T-cell (primary cell): ENCODE results near the gene NEU4. TPM values are rescaled to one million over a fixed set of nuclear protein-coding genes. Genes with fewer than 3 reads are reported as not detected.

Experiments used
- ATAC-seq, 4 experiments: fragments of 200-7000 bp in 3 of 4; fragments of 150-1000 bp in 1 of 4; cut with Tn5 transposase; replicated peaks in 1 of 4; 1 replicate in 3 of 4; 2 replicates in 1 of 4; pipeline ENCODE4 v1.10.0; 2021; ENCODE audit warnings: moderate library complexity in 3 of 4, mild to moderate bottlenecking in 2 of 4, moderate number of reproducible peaks in 1 of 4
- CTCF ChIA-PET, 2 donors: fragments of 300-600 bp; sonication (Branson Sonifier 250); formaldehyde crosslinking; loops; one replicate each; lab custom pipeline; 2022; ENCODE audit warnings: antibody characterized with exemption in 2 of 2; lab: Charles Lee
- POLR2A ChIA-PET, 2 donors: fragments of 300-600 bp; sonication (Branson Sonifier 250); formaldehyde crosslinking; loops; one replicate each; lab custom pipeline; 2022; ENCODE audit warnings: antibody characterized with exemption in 2 of 2; lab: Charles Lee
- DNase-seq, 35 experiments: peaks; one replicate each; pipeline versions ENCODE4 v3.0.0 to v3.0.0-alpha.2; 2013 to 2023
- H3K27ac ChIP-seq: one replicate; pipeline ENCODE4 v1.5.1; 2013; ENCODE audit warnings: low read length
- H3K27me3 ChIP-seq, 2 experiments: replicated peaks in 1 of 2; 1 replicate in 1 of 2; 2 replicates in 1 of 2; pipeline versions ENCODE4 v1.6.1 to v1.7.0; 2013; ENCODE audit warnings: low read length in 1 of 2, mixed read lengths in 1 of 2; ENCODE audit not compliant: control insufficient read depth in 2 of 2, insufficient read depth in 2 of 2; ENCODE audit errors: extremely low read depth in 1 of 2
- H3K36me3 ChIP-seq, 2 donors: 1 replicate in 1 of 2; 2 replicates in 1 of 2; pipeline versions ENCODE4 v1.6.1 to v1.7.0; 2013; ENCODE audit warnings: low read length in 1 of 2; ENCODE audit not compliant: control insufficient read depth in 2 of 2, insufficient read depth in 1 of 2; ENCODE audit errors: extremely low read depth in 1 of 2
- H3K4me1 ChIP-seq, 2 experiments: 1 replicate in 1 of 2; 2 replicates in 1 of 2; pipeline versions ENCODE4 v1.6.1 to v1.7.0; 2013; ENCODE audit warnings: low read length in 2 of 2, mixed read lengths in 1 of 2; ENCODE audit not compliant: insufficient read depth in 2 of 2, control insufficient read depth in 1 of 2; ENCODE audit errors: extremely low read depth in 1 of 2
- H3K4me3 ChIP-seq, 2 donors: 1 replicate in 1 of 2; 2 replicates in 1 of 2; pipeline versions ENCODE4 v1.5.1 to v1.7.0; 2013; ENCODE audit warnings: mild to moderate bottlenecking in 2 of 2, low read length in 1 of 2, moderate library complexity in 1 of 2; ENCODE audit not compliant: control insufficient read depth in 1 of 2; ENCODE audit errors: extremely low read depth in 1 of 2
- H3K9me3 ChIP-seq: 2 replicates; pipeline ENCODE4 v1.7.0; 2013
- H3K27ac Mint-ChIP-seq, 2 donors: one replicate each; pipeline ENCODE4 v1.8.0; 2020 to 2021; ENCODE audit warnings: mild to moderate bottlenecking in 2 of 2, mixed read lengths in 2 of 2
- H3K27me3 Mint-ChIP-seq, 2 donors: one replicate each; pipeline ENCODE4 v1.8.0; 2021 to 2022; ENCODE audit warnings: mixed read lengths in 2 of 2
- H3K36me3 Mint-ChIP-seq: one replicate; pipeline ENCODE4 v1.8.0; 2021; ENCODE audit warnings: mixed read lengths
- H3K4me1 Mint-ChIP-seq, 3 donors: one replicate each; pipeline ENCODE4 v1.8.0; 2020 to 2022; ENCODE audit warnings: mixed read lengths in 3 of 3, mild to moderate bottlenecking in 1 of 3
- H3K4me3 Mint-ChIP-seq, 3 donors: one replicate each; pipeline ENCODE4 v1.8.0; 2020 to 2022; ENCODE audit warnings: mild to moderate bottlenecking in 3 of 3, mixed read lengths in 3 of 3, moderate library complexity in 3 of 3
- H3K9me3 Mint-ChIP-seq, 3 donors: one replicate each; pipeline ENCODE4 v1.8.0; 2020 to 2022; ENCODE audit warnings: mixed read lengths in 3 of 3
- WGBS: methylation state at CpG from one replicate; pipeline ENCODE4 v1.1.5; 2013; ENCODE audit warnings: missing lambda C conversion rate; ENCODE audit not compliant: insufficient coverage; 5-methylcytosine and 5-hydroxymethylcytosine counted together
- total RNA-seq, 35 experiments: library from RNA in 6 of 35; stranded (reverse) in 6 of 35; fragments of 120-200 nt in 1 of 35; gene quantifications; one replicate each; pipeline versions ENCODE4 v1.2.1 to v1.2.4 and lab custom pipeline; 2013 to 2026

The NEU4 gene
- total RNA-seq, 5 donors from 2014 or later (not counting 1 experiment from before 2014, with no cell fraction given), result 0.26 to 1.6 (median 1.4) TPM; not detected in 2

DNA sequence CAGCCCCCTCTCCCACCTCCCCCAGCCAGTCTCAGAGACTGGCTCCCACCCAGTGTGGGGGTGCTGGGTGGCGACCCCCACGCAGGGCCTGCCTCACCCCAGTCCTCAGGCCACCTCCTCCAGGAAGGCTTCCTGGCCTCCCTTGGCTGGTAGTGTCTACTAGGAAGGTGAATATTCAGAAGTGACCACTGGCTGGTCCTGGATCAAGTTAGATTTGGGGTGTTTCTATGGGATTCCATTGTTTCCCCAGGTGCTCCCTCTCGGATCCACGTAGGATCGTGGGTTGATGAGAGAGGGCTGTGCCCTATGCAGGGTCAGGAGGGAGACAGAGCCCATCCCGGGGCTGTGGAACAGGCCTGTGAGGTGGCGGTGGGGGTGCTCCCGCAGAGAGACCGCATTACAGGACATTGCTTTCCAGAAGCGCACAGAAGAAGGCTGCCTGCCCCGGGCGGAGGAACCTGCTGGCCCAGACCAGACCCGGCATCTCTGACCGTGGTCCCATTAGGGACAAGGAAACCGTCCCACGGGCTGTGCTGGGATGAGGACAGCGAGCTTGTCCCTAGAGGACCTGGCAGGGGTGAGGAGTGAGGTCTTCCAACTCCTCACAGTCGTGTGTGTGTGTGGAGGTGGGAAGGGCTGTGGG, 46.4 kb downstream of the NEU4 start:
- H3K27me3 Mint-ChIP-seq, result no peaks in the 10 kb centered on the region
- peaks cover 5 to 71% of the 10 kb centered on the region in 2 experiments for H3K4me1 ChIP-seq
- H3K4me3 Mint-ChIP-seq, result no peak overlapping the region
- H3K27me3 ChIP-seq, result peaks cover 0 to 3% of the 10 kb centered on the region in 2 experiments
- H3K9me3 ChIP-seq, result no peaks in the 10 kb centered on the region
- no peak overlapping the region for H3K4me3 ChIP-seq
- H3K9me3 Mint-ChIP-seq, result no peaks in the 10 kb centered on the region
- no peak for DNase-seq
- CTCF ChIA-PET, result no interaction called here
- no peaks in the 10 kb centered on the region for H3K36me3 Mint-ChIP-seq
- H3K36me3 ChIP-seq, result peaks cover 0 to 5% of the 10 kb centered on the region in 2 donors
- H3K27ac Mint-ChIP-seq, result no peak overlapping the region
- peaks cover 17 to 31% (median 21%) of the 10 kb centered on the region in 3 donors for H3K4me1 Mint-ChIP-seq
- POLR2A ChIA-PET, result interaction anchor here in 1 of 2 donors (0.6 kb wide), 1 partner anchor 141 kb away, joined by 3 read pairs; no protein-coding TSS in a partner anchor
- no peak for ATAC-seq
- H3K27ac ChIP-seq, result peak overlapping the region; percentile 7
- WGBS, result 81% methylated on average over 12 of the region's 18 CpGs

- Histone ChIP-seq H3K27ac (no peak overlapping the region), H3K27me3 (peaks cover 0 to 5% of the 10 kb centered on the region in 2 experiments), H3K4me1 (peaks cover 5 to 77% of the 10 kb centered on the region in 2 experiments), H3K9me3 (no peaks in the 10 kb centered on the region), H3K36me3 (peaks cover 0 to 2% of the 10 kb centered on the region in 2 donors), H3K4me3 (no peak overlapping the region)
- Mint-ChIP-seq H3K4me3 (peak overlapping the region; percentile 49 to 53 (median 50)), H3K9me3 (no peaks in the 10 kb centered on the region), H3K36me3 (no peaks in the 10 kb centered on the region), H3K4me1 (peaks cover 19 to 36% (median 27%) of the 10 kb centered on the region in 3 donors), H3K27me3 (peaks cover 0 to under 1% of the 10 kb centered on the region in 2 donors), H3K27ac (peak overlapping the region in 1 of 2 donors; percentile 12)
- WGBS, result 86% methylated on average over 12 of the region's 20 CpGs
- ChIA-PET CTCF (no interaction called here), POLR2A (no interaction called here)
- no peak for DNase-seq
- no peak for ATAC-seq
Observed at GRCh38 chr2:241855888-241856422, 47.0 kb downstream of the NEU4 start.

DNA sequence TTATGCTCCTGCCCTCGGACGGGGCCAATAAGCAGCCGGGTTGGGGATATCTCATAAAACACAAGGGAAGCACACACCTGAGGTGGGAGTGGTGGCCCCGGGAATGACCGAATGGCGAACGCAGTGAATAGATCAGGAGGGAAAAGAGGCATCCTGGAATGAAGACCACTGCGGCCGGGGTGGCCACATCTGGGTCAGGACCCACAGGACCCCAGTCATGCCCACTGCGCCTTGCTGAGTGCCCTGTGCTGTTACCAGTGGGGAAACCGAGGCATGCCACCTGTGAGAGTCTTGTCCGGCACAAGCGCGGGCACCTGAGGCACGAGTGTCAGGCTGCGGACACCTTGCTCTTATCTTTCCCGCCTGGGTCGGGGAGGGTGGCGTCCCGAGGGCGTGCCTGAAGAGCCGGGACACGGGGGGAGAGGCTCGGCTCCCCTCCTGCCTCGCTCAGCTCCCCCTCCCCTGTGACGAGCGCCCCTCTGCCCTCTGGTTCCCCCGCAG, 48.1 kb downstream of the NEU4 start:
- Histone ChIP-seq H3K27ac (peak overlapping the region; percentile 44), H3K36me3 (no peaks in the 10 kb centered on the region), H3K4me3 (peak overlapping the region in 1 of 2 donors; percentile 74), H3K4me1 (peaks cover 5 to 87% of the 10 kb centered on the region in 2 experiments), H3K9me3 (no peaks in the 10 kb centered on the region), H3K27me3 (peaks cover 0 to 8% of the 10 kb centered on the region in 2 experiments)
- ChIA-PET POLR2A (no interaction called here), CTCF (no interaction called here)
- Mint-ChIP-seq H3K27ac (peak overlapping the region in 1 of 2 donors; percentile 52), H3K4me3 (peak overlapping the region; percentile 53 to 81 (median 61)), H3K9me3 (no peaks in the 10 kb centered on the region), H3K4me1 (peaks cover 24 to 47% (median 38%) of the 10 kb centered on the region in 3 donors), H3K36me3 (no peaks in the 10 kb centered on the region), H3K27me3 (peaks cover 9 to 12% of the 10 kb centered on the region in 2 donors)
- DNase-seq, result no peak
- ATAC-seq, result no peak
- WGBS, result 58% methylated on average over 25 of the region's 28 CpGs

DNA sequence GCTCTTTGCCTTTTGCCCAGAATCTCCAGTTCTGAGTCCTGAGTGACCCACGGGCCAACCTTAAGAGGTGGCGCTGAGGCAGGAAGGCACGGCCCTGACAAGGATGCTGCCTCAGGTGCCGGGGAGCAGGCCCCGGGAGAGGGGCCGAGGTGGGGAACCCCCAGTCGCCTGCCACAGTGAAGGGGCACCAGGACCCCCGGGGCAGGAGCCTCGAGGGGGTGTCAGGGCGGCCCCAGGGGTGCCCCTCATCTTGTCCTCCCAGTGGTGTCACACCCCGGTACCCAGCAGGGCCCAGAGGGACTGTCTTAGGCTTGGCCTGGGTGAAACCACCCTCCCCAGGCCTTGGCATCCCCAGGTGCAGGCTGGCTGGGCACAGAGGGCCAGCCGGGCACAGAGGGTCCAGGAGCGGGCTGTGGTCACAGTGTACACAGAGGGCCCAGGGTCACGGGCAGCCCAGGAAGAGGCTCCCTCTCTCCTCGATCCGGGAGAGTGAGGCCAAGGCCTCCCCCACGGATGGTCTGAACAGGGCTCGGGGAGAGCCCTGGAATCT, 48.7 kb downstream of the NEU4 start:
- CTCF ChIA-PET, result no interaction called here
- H3K27ac Mint-ChIP-seq, result peak overlapping the region; percentile 65 to 77

DNA sequence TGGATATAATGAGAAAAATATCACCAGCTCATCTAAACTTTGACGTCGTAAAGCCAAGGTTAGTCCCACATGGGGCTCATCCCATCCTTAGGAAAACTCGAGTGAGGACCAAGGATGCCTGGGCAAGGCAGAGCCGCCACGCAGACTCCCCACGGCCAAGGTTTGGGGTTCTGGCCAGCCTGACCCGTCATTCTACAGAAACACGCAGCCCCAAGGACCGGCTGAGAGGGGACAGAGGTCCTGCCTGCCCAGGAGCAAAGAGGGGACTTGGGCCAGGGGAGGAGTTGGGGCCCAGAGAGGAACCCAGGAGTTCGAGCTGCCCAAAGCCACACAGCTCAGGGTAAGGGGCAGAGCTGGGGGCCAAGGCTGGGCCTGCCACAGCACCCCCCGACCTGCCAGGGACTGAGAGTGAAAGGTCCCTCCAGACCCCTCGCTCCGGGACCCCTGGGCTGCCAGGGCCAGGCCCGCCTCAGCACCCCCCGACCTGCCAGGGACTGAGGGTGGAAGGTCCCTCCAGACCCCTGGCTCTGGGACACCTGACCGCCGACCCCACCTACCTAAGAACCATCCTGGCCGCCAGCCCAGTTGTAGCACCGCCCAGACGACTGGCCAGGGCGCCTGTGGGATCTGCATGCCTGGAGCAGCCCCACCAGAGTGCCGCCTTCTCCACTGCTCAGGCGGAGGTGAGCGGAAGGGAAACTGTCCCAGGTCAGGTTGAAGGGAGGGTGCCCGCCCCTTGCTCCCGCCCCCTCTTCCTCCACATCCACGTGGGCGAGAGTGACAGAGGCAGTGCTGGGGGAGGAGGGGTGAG, 49.4 kb downstream of the NEU4 start, which contains the start of gene PDCD1:
TSS of gene PDCD1 (minus strand) at position 689 of the 811 bp plus-strand sequence. CDS start at position 633, 56 bp downstream.
- no peaks in the 10 kb centered on the region for H3K9me3 Mint-ChIP-seq
- peak; percentile 72 to 80 (median 76) for ATAC-seq
- H3K36me3 Mint-ChIP-seq, result no peaks in the 10 kb centered on the region
- Histone ChIP-seq H3K4me3 (peak within 1 kb of the TSS; percentile 56 to 74), H3K9me3 (no peaks in the 10 kb centered on the region), H3K27me3 (peaks cover 0 to 18% of the 10 kb centered on the region in 2 experiments), H3K36me3 (no peaks in the 10 kb centered on the region), H3K4me1 (peaks cover 5 to 97% of the 10 kb centered on the region in 2 experiments), H3K27ac (peak within 1 kb of the TSS; percentile 75)
- peaks cover 15 to 21% of the 10 kb centered on the region in 2 donors for H3K27me3 Mint-ChIP-seq
- peak within 1 kb of the TSS; percentile 76 to 84 (median 81) for H3K4me3 Mint-ChIP-seq
- WGBS, result 36% methylated on average over 22 of the region's 28 CpGs
- POLR2A ChIA-PET, result no interaction called here
- peak in 27 of 35 experiments; percentile 10 to 64 (median 46) for DNase-seq
- peaks cover 31 to 55% (median 44%) of the 10 kb centered on the region in 3 donors for H3K4me1 Mint-ChIP-seq
- peak within 1 kb of the TSS; percentile 94 for H3K27ac Mint-ChIP-seq
- CTCF ChIA-PET, result no interaction called here

More for the DNA sequence above, 48.7 kb downstream of the NEU4 start:
- Histone ChIP-seq H3K27me3 (peaks cover 0 to 11% of the 10 kb centered on the region in 2 experiments), H3K4me1 (peaks cover 5 to 92% of the 10 kb centered on the region in 2 experiments), H3K27ac (peak overlapping the region; percentile 44), H3K36me3 (no peaks in the 10 kb centered on the region), H3K4me3 (peak overlapping the region in 1 of 2 donors; percentile 74), H3K9me3 (no peaks in the 10 kb centered on the region)
- Mint-ChIP-seq H3K36me3 (no peaks in the 10 kb centered on the region), H3K27me3 (peaks cover 9 to 15% of the 10 kb centered on the region in 2 donors), H3K4me1 (peaks cover 24 to 47% (median 38%) of the 10 kb centered on the region in 3 donors), H3K9me3 (no peaks in the 10 kb centered on the region), H3K4me3 (peak overlapping the region; percentile 69 to 81 (median 77))
- 40% methylated on average over 15 of the region's 18 CpGs for WGBS
- POLR2A ChIA-PET, result no interaction called here
- ATAC-seq, result no peak
- DNase-seq, result no peak
